Vagina (tissue), 2 donors: ENCODE data around the gene RAD52.

ENCODE experiments used
- POLR2A ChIP-seq, 2 donors: fragments of 450-650 bp; IDR thresholded peaks; one replicate each; pipeline ENCODE4 v1.6.1; 2017; ENCODE audit warnings: antibody characterized with exemption in 2 of 2, mild to moderate bottlenecking in 2 of 2, moderate library complexity in 2 of 2
- POLR2AphosphoS5 ChIP-seq, 2 donors: sonication (generic); formaldehyde crosslinking; IDR thresholded peaks; one replicate each; pipeline ENCODE4 v1.9.0; 2017; ENCODE audit warnings: antibody characterized with exemption in 2 of 2, mild to moderate bottlenecking in 2 of 2, low read depth in 1 of 2; ENCODE audit not compliant: insufficient read depth in 1 of 2
- TF ChIP-seq, protein P1 (sequence below), 3 experiments: fragments of 450-650 bp in 2 of 3; fragments of 200-600 bp in 1 of 3; sonication (generic) in 1 of 3; IDR thresholded peaks; one replicate each; pipeline ENCODE4 v1.5.1; 2017 to 2019; ENCODE audit warnings: antibody characterized with exemption in 3 of 3, mild to moderate bottlenecking in 2 of 3, moderate library complexity in 2 of 3

DNA sequence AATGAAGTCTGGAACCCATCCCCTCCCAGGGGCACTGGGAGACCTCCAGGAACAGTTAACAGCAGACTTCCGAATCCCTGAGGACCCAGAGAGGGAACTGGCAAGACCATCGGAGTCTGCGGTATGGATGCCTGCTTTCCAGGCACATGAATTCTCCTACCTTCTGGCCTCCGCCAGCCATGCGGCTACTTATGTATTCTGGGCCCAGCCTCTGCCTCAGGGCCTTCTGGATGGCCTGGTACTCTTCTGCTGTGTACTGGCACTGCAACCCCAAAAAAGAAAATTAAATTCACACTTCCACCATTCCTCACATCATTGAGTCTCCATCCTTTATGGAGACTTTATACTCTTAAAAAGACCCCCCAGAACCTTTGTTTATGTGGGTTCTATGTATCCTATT is 18.4 kb downstream of the RAD52 start:
- TF ChIP-seq POLR2A (IDR thresholded peaks at IDR 0.05) = no peak
- TF ChIP-seq, protein P1, sequence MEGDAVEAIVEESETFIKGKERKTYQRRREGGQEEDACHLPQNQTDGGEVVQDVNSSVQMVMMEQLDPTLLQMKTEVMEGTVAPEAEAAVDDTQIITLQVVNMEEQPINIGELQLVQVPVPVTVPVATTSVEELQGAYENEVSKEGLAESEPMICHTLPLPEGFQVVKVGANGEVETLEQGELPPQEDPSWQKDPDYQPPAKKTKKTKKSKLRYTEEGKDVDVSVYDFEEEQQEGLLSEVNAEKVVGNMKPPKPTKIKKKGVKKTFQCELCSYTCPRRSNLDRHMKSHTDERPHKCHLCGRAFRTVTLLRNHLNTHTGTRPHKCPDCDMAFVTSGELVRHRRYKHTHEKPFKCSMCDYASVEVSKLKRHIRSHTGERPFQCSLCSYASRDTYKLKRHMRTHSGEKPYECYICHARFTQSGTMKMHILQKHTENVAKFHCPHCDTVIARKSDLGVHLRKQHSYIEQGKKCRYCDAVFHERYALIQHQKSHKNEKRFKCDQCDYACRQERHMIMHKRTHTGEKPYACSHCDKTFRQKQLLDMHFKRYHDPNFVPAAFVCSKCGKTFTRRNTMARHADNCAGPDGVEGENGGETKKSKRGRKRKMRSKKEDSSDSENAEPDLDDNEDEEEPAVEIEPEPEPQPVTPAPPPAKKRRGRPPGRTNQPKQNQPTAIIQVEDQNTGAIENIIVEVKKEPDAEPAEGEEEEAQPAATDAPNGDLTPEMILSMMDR (IDR thresholded peaks at IDR 0.05) = no peak
- no peak for TF ChIP-seq POLR2AphosphoS5 (IDR thresholded peaks at IDR 0.05; ENCODE audit: insufficient read depth in 1 of 2, low read depth in 1 of 2)
